Nephron (organoid): Measurements from ENCODE around the gene ZFP91.
A peak's percentile ranks its signal among the peaks of the same experiment; 100 is the strongest.

Experiments used
- H3K27ac Mint-ChIP-seq, 3 experiments: 2 replicates each; pipeline ENCODE4 v1.8.0; 2020; ENCODE audit warnings: mixed read lengths in 3 of 3, mild to moderate bottlenecking in 2 of 3, moderate library complexity in 1 of 3
- H3K27me3 Mint-ChIP-seq: 2 replicates; pipeline ENCODE4 v1.8.0; 2021; ENCODE audit warnings: low read depth, mild to moderate bottlenecking, moderate library complexity, mixed read lengths
- H3K36me3 Mint-ChIP-seq: 2 replicates; pipeline ENCODE4 v1.8.0; 2020; ENCODE audit warnings: low read depth, mixed read lengths
- H3K4me1 Mint-ChIP-seq: 2 replicates; pipeline ENCODE4 v1.8.0; 2020; ENCODE audit warnings: mixed read lengths
- H3K4me3 Mint-ChIP-seq, 3 experiments: 2 replicates each; pipeline ENCODE4 v1.8.0; 2020; ENCODE audit warnings: mild to moderate bottlenecking in 3 of 3, mixed read lengths in 3 of 3, moderate library complexity in 2 of 3
- H3K9me3 Mint-ChIP-seq: 2 replicates; pipeline ENCODE4 v1.8.0; 2020; ENCODE audit warnings: mixed read lengths
- TF ChIP-seq, protein P1 (sequence below), 3 experiments: fragments of 200-600 bp; sonication (generic); IDR thresholded peaks; one replicate each; pipeline ENCODE4 v1.5.0; 2021; ENCODE audit warnings: antibody characterized with exemption in 3 of 3; ENCODE audit not compliant: unreplicated experiment in 3 of 3

The ZFP91 gene

DNA sequence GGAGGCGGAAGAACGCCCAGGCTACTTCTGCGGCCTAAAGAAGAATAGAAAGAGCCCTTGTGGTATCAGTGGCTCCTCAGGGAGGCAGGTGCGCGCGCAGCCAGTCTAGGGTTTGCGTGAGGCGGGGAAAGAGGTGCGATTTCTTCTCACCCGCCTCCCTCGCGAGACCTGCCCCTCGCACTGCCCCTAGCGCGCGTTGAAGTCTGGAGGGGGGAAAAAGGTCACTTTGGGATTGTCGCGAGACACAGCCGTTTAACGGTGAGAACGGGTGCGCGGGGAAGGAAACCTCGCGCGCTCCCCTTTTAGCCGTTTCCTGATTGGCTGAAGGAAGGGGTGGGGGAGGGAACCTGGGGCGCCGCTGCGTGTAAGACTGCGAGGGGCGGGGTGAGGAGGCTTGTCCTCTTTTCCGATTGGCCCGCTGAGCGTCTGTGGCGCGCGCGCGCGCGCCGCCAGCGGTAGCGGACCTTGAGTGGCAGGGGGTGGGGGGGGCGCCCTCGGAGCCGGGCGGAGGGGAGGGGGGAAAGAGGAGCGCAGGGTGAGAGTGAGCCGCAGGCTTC, at the start of gene ZFP91:
TSS of gene ZFP91 (plus strand) at position 429 of the 557 bp plus-strand sequence. CDS start 219 bp downstream, outside the sequence.
- H3K4me1 Mint-ChIP-seq, result peaks cover 56% of the 10 kb centered on the region
- H3K9me3 Mint-ChIP-seq, result no peaks in the 10 kb centered on the region
- H3K4me3 Mint-ChIP-seq, result peak within 1 kb of the TSS; percentile 94 to 98 (median 97)
- H3K27ac Mint-ChIP-seq, result peak within 1 kb of the TSS; percentile 99 to 100 (median 99)
- no peaks in the 10 kb centered on the region for H3K36me3 Mint-ChIP-seq
- TF ChIP-seq, protein P1, sequence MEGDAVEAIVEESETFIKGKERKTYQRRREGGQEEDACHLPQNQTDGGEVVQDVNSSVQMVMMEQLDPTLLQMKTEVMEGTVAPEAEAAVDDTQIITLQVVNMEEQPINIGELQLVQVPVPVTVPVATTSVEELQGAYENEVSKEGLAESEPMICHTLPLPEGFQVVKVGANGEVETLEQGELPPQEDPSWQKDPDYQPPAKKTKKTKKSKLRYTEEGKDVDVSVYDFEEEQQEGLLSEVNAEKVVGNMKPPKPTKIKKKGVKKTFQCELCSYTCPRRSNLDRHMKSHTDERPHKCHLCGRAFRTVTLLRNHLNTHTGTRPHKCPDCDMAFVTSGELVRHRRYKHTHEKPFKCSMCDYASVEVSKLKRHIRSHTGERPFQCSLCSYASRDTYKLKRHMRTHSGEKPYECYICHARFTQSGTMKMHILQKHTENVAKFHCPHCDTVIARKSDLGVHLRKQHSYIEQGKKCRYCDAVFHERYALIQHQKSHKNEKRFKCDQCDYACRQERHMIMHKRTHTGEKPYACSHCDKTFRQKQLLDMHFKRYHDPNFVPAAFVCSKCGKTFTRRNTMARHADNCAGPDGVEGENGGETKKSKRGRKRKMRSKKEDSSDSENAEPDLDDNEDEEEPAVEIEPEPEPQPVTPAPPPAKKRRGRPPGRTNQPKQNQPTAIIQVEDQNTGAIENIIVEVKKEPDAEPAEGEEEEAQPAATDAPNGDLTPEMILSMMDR (IDR thresholded peaks at IDR 0.05; ENCODE audit: unreplicated experiment in 3 of 3), result no peak
- H3K27me3 Mint-ChIP-seq, result no peaks in the 10 kb centered on the region

DNA sequence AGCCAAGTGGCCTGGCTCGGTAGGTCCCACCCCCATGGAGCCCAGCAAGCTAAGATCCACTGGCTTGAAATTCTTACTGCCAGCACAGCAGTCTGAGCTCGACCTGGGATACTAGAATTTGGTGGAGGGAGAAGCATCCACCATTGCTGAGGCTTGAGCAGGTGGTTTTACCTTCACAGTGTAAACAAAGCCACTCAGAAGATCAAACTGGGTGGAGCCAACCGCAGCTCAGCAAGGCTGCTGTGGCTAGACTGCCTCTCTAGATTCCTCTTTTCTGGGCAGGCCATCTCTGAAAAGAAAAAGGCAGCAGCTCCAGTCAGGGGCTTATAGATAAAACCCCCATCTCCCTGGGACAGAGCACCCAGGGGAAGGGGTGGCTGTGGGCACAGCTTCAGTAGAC, 48.6 kb upstream of the ZFP91 start:
- Mint-ChIP-seq H3K27me3 (no peaks in the 10 kb centered on the region), H3K27ac (no peak overlapping the region), H3K9me3 (peaks cover 10% of the 10 kb centered on the region), H3K4me1 (peaks cover 6% of the 10 kb centered on the region), H3K4me3 (no peak overlapping the region), H3K36me3 (peaks cover 46% of the 10 kb centered on the region)
- TF ChIP-seq, protein P1 (IDR thresholded peaks at IDR 0.05; ENCODE audit: unreplicated experiment in 3 of 3), result no peak

GRCh38 chr11:58531865-58532341, 47.0 kb upstream of the ZFP91 start:
- TF ChIP-seq, protein P1 (IDR thresholded peaks at IDR 0.05; ENCODE audit: unreplicated experiment in 3 of 3), result no peak
- no peaks in the 10 kb centered on the region for H3K27me3 Mint-ChIP-seq
- peaks cover 21% of the 10 kb centered on the region for H3K9me3 Mint-ChIP-seq
- H3K4me1 Mint-ChIP-seq, result no peaks in the 10 kb centered on the region
- peaks cover 56% of the 10 kb centered on the region for H3K36me3 Mint-ChIP-seq
- H3K27ac Mint-ChIP-seq, result no peak overlapping the region
- H3K4me3 Mint-ChIP-seq, result no peak overlapping the region

DNA sequence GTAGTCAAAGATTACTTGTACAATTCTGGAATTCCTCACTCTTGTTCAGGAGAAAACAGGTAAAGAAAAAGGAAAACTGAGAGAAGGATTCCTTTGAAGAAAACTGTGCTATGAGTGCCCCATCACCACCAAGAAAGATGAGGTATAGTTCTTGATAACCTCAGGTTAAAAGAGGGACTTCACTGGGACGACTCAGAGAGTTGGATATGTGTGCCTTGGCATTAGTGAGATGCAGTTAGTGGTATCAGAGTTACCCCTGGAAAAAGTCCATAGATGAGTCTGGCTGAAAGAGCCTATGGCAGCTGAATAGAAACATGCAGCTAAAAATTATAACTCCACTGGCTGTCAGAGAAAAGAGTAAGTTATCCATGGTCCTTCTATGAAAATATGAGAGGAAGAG, 32.0 kb upstream of the ZFP91 start:
- TF ChIP-seq, protein P1 (IDR thresholded peaks at IDR 0.05; ENCODE audit: unreplicated experiment in 3 of 3), result no peak
- H3K36me3 Mint-ChIP-seq, result peaks cover 56% of the 10 kb centered on the region

DNA sequence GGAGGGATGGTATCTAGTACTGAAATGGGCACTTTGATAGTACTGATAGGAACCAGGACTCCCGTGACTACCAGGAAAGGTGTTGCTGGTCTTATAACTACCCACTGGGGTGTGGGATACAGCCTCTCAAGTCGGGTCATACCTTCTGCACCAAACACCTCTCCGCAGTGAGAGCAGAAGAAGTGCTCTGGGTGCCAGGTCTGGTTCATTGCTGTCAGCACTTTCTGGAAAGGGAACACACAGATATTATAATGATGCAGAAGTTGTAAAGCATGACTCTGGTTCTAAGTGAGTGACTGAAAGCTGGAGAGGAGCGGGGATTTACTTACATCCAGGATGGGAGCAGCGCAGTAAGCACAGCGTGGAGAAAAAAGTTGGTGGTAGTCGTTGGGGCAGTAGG, 29.2 kb upstream of the ZFP91 start:
- Mint-ChIP-seq H3K9me3 (no peaks in the 10 kb centered on the region), H3K27ac (no peak overlapping the region), H3K27me3 (no peaks in the 10 kb centered on the region), H3K4me1 (no peaks in the 10 kb centered on the region), H3K36me3 (peaks cover 71% of the 10 kb centered on the region), H3K4me3 (no peak overlapping the region)
- TF ChIP-seq, protein P1 (IDR thresholded peaks at IDR 0.05; ENCODE audit: unreplicated experiment in 3 of 3), result no peak

More for the DNA sequence above, 32.0 kb upstream of the ZFP91 start:
- H3K4me1 Mint-ChIP-seq, result no peaks in the 10 kb centered on the region
- no peaks in the 10 kb centered on the region for H3K9me3 Mint-ChIP-seq
- H3K27me3 Mint-ChIP-seq, result no peaks in the 10 kb centered on the region
- H3K4me3 Mint-ChIP-seq, result no peak overlapping the region
- no peak overlapping the region for H3K27ac Mint-ChIP-seq

DNA sequence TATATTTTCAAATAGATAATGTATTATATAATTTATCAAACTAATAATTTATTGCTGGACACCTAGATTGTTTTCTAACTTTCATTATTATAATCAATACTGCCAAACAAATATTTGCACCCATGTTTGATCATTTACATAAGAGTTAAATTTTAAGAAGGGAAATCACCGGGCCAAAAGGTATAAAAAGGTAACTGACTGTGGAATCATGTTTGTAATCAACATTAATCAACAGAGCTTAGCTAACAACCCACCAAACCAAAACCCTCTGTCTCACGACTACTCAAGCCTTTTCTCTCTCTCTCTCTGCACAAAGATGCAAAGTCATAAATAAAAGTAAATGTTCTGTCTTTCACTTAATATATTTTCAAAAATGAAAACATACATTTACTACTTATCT, 18.0 kb upstream of the ZFP91 start:
- peaks cover 5% of the 10 kb centered on the region for H3K4me1 Mint-ChIP-seq

More for the DNA sequence above, 18.0 kb upstream of the ZFP91 start:
- Mint-ChIP-seq H3K36me3 (peaks cover 6% of the 10 kb centered on the region), H3K4me3 (no peak overlapping the region), H3K27me3 (no peaks in the 10 kb centered on the region), H3K27ac (peak overlapping the region; percentile 37 to 63 (median 58)), H3K9me3 (no peaks in the 10 kb centered on the region)
- TF ChIP-seq, protein P1 (IDR thresholded peaks at IDR 0.05; ENCODE audit: unreplicated experiment in 3 of 3), result no peak
